Spinal cord (tissue), 10 donors: ENCODE results near the gene DISP3. TPM values are rescaled to one million over a fixed set of nuclear protein-coding genes. Genes with fewer than 3 reads are reported as not detected.

Experiments used
- DNase-seq, 6 donors: peaks; one replicate each; pipeline versions ENCODE4 v3.0.0 to v3.0.0-alpha.2; 2013 to 2015; ENCODE audit warnings: low spot score in 6 of 6, low read depth in 4 of 6
- H3K27ac ChIP-seq: one replicate; pipeline ENCODE4 v1.5.1; 2013; ENCODE audit warnings: low read depth, low read length, control low read depth
- H3K27me3 ChIP-seq: one replicate; pipeline ENCODE4 v1.6.1; 2013; ENCODE audit warnings: low read length; ENCODE audit not compliant: control insufficient read depth, insufficient read depth
- H3K36me3 ChIP-seq: one replicate; pipeline ENCODE4 v1.6.1; 2013; ENCODE audit warnings: low read length; ENCODE audit not compliant: control insufficient read depth, insufficient read depth
- H3K4me1 ChIP-seq: one replicate; pipeline ENCODE4 v1.6.1; 2013; ENCODE audit warnings: low read length; ENCODE audit not compliant: control insufficient read depth, insufficient read depth
- H3K4me3 ChIP-seq: one replicate; pipeline ENCODE4 v1.5.1; 2013; ENCODE audit warnings: low read depth, low read length, control low read depth
- H3K9me3 ChIP-seq: one replicate; pipeline ENCODE4 v1.6.1; 2013; ENCODE audit warnings: low read length; ENCODE audit not compliant: control insufficient read depth, insufficient read depth
- WGBS: methylation state at CpG from one replicate; pipeline ENCODE4 v1.1.5; 2013; ENCODE audit warnings: missing lambda C conversion rate; ENCODE audit not compliant: insufficient coverage; 5-methylcytosine and 5-hydroxymethylcytosine counted together
- polyA plus RNA-seq, 2 donors: library from polyadenylated mRNA; unstranded; fragments of 120-200 nt; gene quantifications; one replicate each; pipeline ENCODE4 v1.2.1, GENCODE V29; 2013; ENCODE audit not compliant: insufficient read length in 2 of 2
- total RNA-seq, 2 donors: library from RNA; depleted of rRNA in 1 of 2; stranded (reverse); fragments of 120-200 nt in 1 of 2; fragments of >200 nt in 1 of 2; gene quantifications; one replicate each; pipeline versions ENCODE4 v1.2.3 to v1.2.4, GENCODE V29; 2013 to 2014
- donor health status: healthy.

DISP3 gene
- total and polyA plus RNA-seq, 4 donors = 7.4 to 29.3 (median 18.4) TPM

DNA sequence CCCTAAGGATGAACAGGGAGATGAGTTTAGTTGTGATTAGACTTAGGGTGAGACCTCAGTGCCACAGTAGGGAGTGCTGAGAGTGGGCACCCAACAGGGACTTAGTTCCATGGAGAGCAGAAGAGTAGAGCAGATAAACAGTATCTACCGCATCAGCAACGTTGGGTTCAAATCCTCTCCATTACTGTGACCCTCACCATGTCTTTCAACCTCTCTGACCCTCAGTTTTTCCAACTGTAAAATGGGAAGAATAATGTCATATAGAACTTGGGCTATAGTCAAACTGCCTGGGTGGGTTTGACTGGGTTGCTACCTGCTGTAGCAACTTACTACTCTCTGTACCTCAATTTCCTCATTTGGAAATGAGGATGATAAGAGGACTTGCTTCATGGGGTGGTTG is 6.7 kb upstream of the DISP3 start:
- Histone ChIP-seq H3K27ac (no peak overlapping the region), H3K27me3 (no peaks in the 10 kb centered on the region), H3K36me3 (no peaks in the 10 kb centered on the region), H3K4me1 (peaks cover 35% of the 10 kb centered on the region), H3K4me3 (no peak overlapping the region), H3K9me3 (no peaks in the 10 kb centered on the region)
- no peak for DNase-seq
- WGBS = no CpG with 5 or more reads among the region's 2 CpGs

DNA sequence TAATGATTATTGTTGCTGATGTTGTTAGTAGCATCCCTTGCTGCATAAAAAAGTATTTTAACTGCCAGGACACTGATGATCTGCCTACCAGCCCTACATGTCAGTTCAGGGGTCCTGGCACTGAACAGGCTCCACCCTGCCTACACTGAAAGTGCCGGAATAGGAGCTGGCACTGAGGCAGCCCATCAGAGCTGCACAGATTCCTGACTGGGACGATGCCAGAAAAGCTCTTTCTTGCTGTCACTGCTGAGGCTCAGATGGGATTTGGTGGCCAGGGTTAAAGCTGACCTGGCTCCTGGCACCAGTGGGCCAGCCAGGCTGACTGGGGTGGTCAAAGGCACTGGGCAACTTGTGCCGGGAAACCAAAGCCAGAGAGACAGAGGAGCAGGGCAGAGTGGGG is 6.2 kb upstream of the DISP3 start:
- WGBS = 34% methylated on average over 3 of the region's 3 CpGs
- DNase-seq = peak in 1 of 6 donors; percentile 89
- peaks cover 38% of the 10 kb centered on the region for H3K4me1 ChIP-seq
- no peak overlapping the region for H3K27ac ChIP-seq
- no peak overlapping the region for H3K4me3 ChIP-seq
- H3K27me3 ChIP-seq = no peaks in the 10 kb centered on the region
- no peaks in the 10 kb centered on the region for H3K36me3 ChIP-seq
- no peaks in the 10 kb centered on the region for H3K9me3 ChIP-seq

DNA sequence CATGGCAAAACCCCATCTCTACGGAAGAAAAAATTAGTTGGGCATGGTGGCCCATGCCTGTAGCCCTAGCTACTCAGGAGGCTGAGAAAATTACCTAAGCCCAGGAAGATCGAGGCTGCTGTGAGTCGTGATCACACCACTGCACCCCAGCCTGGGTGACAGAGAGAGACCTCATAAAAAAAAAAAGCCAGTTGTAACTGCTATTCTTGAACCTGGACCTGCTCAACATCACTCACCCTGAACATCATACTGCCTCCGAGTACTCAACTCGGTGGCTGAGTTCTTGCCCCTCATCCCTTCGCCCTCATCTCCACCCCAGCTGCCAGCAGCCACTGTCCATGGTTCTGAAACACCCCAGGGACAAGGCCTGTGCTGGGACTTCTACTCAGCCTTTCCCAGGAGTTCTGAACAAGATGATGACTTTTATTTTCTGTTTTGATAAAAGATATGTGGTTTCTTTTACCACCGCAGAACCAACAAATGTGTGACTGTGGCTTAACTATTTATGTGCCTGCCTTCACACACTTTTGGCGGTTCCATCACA is 5.4 kb upstream of the DISP3 start:
- Histone ChIP-seq H3K4me1 (peaks cover 46% of the 10 kb centered on the region), H3K27me3 (no peaks in the 10 kb centered on the region), H3K4me3 (no peak overlapping the region), H3K36me3 (no peaks in the 10 kb centered on the region), H3K27ac (no peak overlapping the region), H3K9me3 (no peaks in the 10 kb centered on the region)
- 57% methylated on average over 7 of the region's 8 CpGs for WGBS
- peak in 1 of 6 donors; percentile 72 for DNase-seq

GRCh38 chr1:11474826-11475225 is 4.1 kb upstream of the DISP3 start:
- Histone ChIP-seq H3K27me3 (no peaks in the 10 kb centered on the region), H3K4me1 (peaks cover 52% of the 10 kb centered on the region), H3K9me3 (no peaks in the 10 kb centered on the region), H3K4me3 (no peak overlapping the region), H3K36me3 (no peaks in the 10 kb centered on the region), H3K27ac (peak overlapping the region; percentile 0)
- WGBS = 23% methylated on average over 4 of the region's 5 CpGs
- DNase-seq = peak in 2 of 6 donors; percentile 79 to 88

GRCh38 chr1:11475748-11476147 is 3.2 kb upstream of the DISP3 start:
- H3K4me3 ChIP-seq = no peak overlapping the region
- WGBS = no CpG with 5 or more reads among the region's 4 CpGs
- H3K27me3 ChIP-seq = no peaks in the 10 kb centered on the region
- DNase-seq = peak in 1 of 6 donors; percentile 83
- no peaks in the 10 kb centered on the region for H3K9me3 ChIP-seq
- H3K4me1 ChIP-seq = peaks cover 61% of the 10 kb centered on the region
- H3K27ac ChIP-seq = no peak overlapping the region
- peaks cover 7% of the 10 kb centered on the region for H3K36me3 ChIP-seq

- Histone ChIP-seq H3K27me3 (no peaks in the 10 kb centered on the region), H3K9me3 (no peaks in the 10 kb centered on the region), H3K4me1 (peaks cover 84% of the 10 kb centered on the region), H3K27ac (peak overlapping the region; percentile 25), H3K4me3 (peak overlapping the region; percentile 67), H3K36me3 (peaks cover 30% of the 10 kb centered on the region)
- DNase-seq = no peak
- 0% methylated on average over 47 of the region's 52 CpGs for WGBS
Observed at GRCh38 chr1:11479375-11479979, 522 bp downstream of the DISP3 start.

- WGBS = 10% methylated on average over 4 of the region's 4 CpGs
- peak in 1 of 6 donors; percentile 66 for DNase-seq
- H3K9me3 ChIP-seq = no peaks in the 10 kb centered on the region
- no peak overlapping the region for H3K27ac ChIP-seq
- H3K36me3 ChIP-seq = peaks cover 34% of the 10 kb centered on the region
- H3K4me1 ChIP-seq = peaks cover 79% of the 10 kb centered on the region
- peak overlapping the region; percentile 67 for H3K4me3 ChIP-seq
- H3K27me3 ChIP-seq = no peaks in the 10 kb centered on the region
Observed at GRCh38 chr1:11481019-11481418, 2.1 kb downstream of the DISP3 start.

DNA sequence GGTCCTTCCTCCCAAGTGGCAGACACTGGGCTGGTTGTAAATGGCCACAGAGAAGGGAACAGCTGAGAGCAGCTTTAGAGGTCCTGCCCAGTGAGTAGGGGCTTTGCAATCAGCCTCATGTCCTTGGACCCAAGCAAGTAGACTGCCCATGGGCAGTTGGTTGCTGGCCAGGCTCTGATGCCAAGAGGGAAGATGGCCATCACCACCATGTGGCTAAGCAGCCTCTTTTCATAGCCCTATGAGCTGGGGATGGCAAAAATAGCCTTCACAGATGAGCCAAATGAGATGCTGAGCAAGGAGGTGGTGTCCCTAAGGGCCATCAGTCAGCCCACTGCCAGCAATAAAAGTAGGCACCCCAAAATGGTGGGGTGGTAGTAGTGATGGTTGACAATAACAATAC is 3.2 kb downstream of the DISP3 start:
- Histone ChIP-seq H3K4me3 (no peak overlapping the region), H3K9me3 (no peaks in the 10 kb centered on the region), H3K36me3 (peaks cover 38% of the 10 kb centered on the region), H3K27me3 (no peaks in the 10 kb centered on the region), H3K4me1 (peaks cover 79% of the 10 kb centered on the region), H3K27ac (no peak overlapping the region)
- peak in 1 of 6 donors; percentile 66 for DNase-seq

DNA sequence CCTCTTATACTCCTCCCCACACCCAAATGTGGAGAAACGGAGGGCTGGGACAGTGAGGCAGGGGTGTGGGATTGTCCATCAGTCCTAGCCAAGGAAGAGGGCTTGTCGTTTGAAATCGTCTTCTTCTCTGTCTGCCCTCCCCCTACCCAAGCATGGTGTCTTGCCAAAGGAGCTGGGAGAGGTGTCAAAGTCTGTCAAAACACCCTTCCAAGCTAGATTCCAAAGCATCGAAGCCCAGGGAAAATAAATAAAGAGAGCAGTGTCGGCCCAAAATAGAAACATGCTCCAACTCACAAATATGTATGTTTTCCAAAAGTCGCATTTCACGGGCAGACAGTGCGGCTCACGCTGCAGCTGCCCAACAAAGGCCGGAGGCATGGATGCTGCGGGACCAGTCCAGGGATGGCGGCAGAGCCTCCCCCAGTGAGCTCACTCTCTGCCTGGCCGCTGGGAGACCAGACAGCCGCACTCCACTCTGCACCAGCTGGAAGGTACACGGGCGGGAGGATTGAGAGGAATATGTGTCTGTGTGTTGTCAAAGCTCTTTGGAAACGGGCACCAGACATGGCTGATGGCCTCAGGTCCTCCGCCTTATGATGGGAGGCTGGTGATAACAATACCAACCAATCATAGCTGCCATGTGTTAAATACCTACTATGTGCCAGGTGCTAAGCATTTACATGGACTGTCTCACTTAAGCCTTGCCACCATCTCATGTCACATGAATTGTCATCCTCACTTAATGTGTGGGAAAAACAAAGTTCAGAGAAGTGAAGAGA is 3.9 kb downstream of the DISP3 start:
- peaks cover 80% of the 10 kb centered on the region for H3K4me1 ChIP-seq
- H3K4me3 ChIP-seq = no peak overlapping the region
- no peaks in the 10 kb centered on the region for H3K27me3 ChIP-seq
- H3K9me3 ChIP-seq = no peaks in the 10 kb centered on the region
- no peak overlapping the region for H3K27ac ChIP-seq
- H3K36me3 ChIP-seq = peaks cover 44% of the 10 kb centered on the region
- peak in 1 of 6 donors; percentile 85 for DNase-seq
- WGBS = 51% methylated on average over 11 of the region's 18 CpGs
